Neural cell (in vitro differentiated cells): ENCODE measurements around the gene BCAS1.

Source experiments
- EZH2 ChIP-seq: fragments of 200-600, 300-800 bp; shearing (Covaris generic), sonication (generic); IDR thresholded peaks from 2 replicates; pipeline ENCODE4 v1.6.1; 2014; ENCODE audit warnings: antibody characterized with exemption, low read length, borderline replicate concordance, mild to moderate bottlenecking; ENCODE audit not compliant: insufficient read depth, poor library complexity, severe bottlenecking
- RAD21 ChIP-seq: fragments of 450-650 bp; conservative IDR thresholded peaks from 2 replicates; pipeline ENCODE4 v1.6.1; 2014; ENCODE audit warnings: antibody characterized with exemption, mild to moderate bottlenecking, moderate library complexity

- TF ChIP-seq RAD21 (no peak), EZH2 (no peak)
These were observed 122.7 kb downstream of the BCAS1 start for GRCh38 chr20:53947501-53948195.
